ENCODE results near the gene EIF2AK3. TPM values are rescaled to one million over a fixed set of nuclear protein-coding genes. Genes with fewer than 3 reads are reported as not detected.

EIF2AK3 gene
- total RNA-seq, 4 donors from 2014 or later, result 7.9 to 11.9 (median 10.0) TPM

DNA sequence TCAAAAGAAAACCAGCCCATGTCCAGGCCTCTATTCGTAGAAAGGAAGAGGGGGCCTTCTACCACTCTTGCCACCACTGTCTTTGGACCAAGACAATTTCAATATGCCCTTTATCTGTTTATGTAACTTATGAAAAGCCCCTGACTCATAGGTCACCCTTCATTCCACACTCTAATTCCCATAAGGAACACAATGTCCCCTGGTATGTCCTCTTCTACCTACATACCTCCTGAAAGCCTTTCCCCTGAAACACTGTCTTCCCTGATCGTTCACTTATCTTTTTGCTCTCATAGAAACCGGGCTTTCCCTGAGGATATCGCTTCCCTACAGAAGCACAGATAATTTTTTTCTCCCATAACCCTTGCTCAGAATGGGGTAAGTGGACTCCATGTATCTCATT is 13.3 kb downstream of the EIF2AK3 start:
- Histone ChIP-seq H3K27me3 (no peaks in the 10 kb centered on the region), H3K9me3 (no peaks in the 10 kb centered on the region), H3K4me1 (peaks cover 5 to 26% (median 11%) of the 10 kb centered on the region in 4 donors), H3K27ac (replicated peaks in 1 of 4) (no peak overlapping the region), H3K4me3 (no peak overlapping the region), H3K36me3 (peaks cover 0 to 13% (median 0%) of the 10 kb centered on the region in 4 donors)
- WGBS, result 96% methylated on average over 4 of the region's 4 CpGs
- no peak for DNase-seq (ENCODE audit: extremely low spot score)
- intact Hi-C loops (cut with DNase I), result no loop called here
- no peak for TF ChIP-seq EP300 (IDR thresholded peaks at IDR 0.05)
- no peak for TF ChIP-seq CTCF (IDR thresholded peaks at IDR 0.05)
- TF ChIP-seq POLR2AphosphoS5 (IDR thresholded peaks at IDR 0.05), result no peak
- TF ChIP-seq POLR2A (IDR thresholded peaks at IDR 0.05; ENCODE audit: low read depth), result no peak

DNA sequence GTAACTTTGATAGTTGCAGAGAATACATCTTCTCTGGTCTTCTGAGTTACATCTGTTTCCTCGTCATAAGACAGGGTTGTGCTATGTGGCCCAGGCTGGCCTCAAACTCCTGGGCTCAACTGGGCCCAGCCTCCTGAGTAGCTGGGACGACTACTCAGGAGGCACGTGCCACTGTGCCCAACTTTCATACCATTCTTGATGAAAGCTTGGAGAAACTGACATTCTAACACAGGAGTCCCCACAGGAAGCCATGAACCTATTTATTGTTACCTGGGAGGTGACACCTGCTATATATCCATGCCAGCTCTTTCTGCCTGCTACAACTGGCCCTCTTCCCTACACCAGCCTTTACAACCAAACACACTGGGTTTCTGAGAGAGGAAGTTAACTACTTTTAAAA is 19.1 kb downstream of the EIF2AK3 start:
- no peaks in the 10 kb centered on the region for H3K9me3 ChIP-seq
- no peaks in the 10 kb centered on the region for H3K27me3 ChIP-seq
- no peak overlapping the region for H3K4me3 ChIP-seq
- TF ChIP-seq POLR2AphosphoS5 (IDR thresholded peaks at IDR 0.05) (no peak), EP300 (IDR thresholded peaks at IDR 0.05) (no peak), CTCF (IDR thresholded peaks at IDR 0.05) (no peak), POLR2A (IDR thresholded peaks at IDR 0.05; ENCODE audit: low read depth) (no peak)
- WGBS, result 93% methylated on average over 3 of the region's 3 CpGs
- no peak overlapping the region for H3K27ac ChIP-seq (replicated peaks in 1 of 4)
- intact Hi-C loops (cut with DNase I), result no loop called here
- no peak for DNase-seq (ENCODE audit: extremely low spot score)
- H3K36me3 ChIP-seq, result peaks cover 0 to 13% (median 0%) of the 10 kb centered on the region in 4 donors
- H3K4me1 ChIP-seq, result no peaks in the 10 kb centered on the region

GRCh38 chr2:88607416-88607815 is 19.8 kb downstream of the EIF2AK3 start:
- Histone ChIP-seq H3K36me3 (peaks cover 0 to 9% (median 0%) of the 10 kb centered on the region in 4 donors), H3K4me1 (peaks cover 0 to 2% (median under 1%) of the 10 kb centered on the region in 4 donors), H3K9me3 (no peaks in the 10 kb centered on the region), H3K4me3 (no peak overlapping the region), H3K27me3 (no peaks in the 10 kb centered on the region), H3K27ac (replicated peaks in 1 of 4) (no peak overlapping the region)
- TF ChIP-seq POLR2AphosphoS5 (IDR thresholded peaks at IDR 0.05) (no peak), EP300 (IDR thresholded peaks at IDR 0.05) (no peak), POLR2A (IDR thresholded peaks at IDR 0.05; ENCODE audit: low read depth) (no peak), CTCF (IDR thresholded peaks at IDR 0.05) (no peak)
- DNase-seq (ENCODE audit: extremely low spot score), result no peak
- intact Hi-C loops (cut with DNase I), result no loop called here
- WGBS, result 82% methylated on average over 2 of the region's 2 CpGs

- H3K27ac ChIP-seq (replicated peaks in 1 of 4), result no peak overlapping the region
- no peaks in the 10 kb centered on the region for H3K9me3 ChIP-seq
- H3K36me3 ChIP-seq, result peaks cover 0 to 7% (median 0%) of the 10 kb centered on the region in 4 donors
- TF ChIP-seq POLR2AphosphoS5 (IDR thresholded peaks at IDR 0.05), result no peak
- no peak for TF ChIP-seq POLR2A (IDR thresholded peaks at IDR 0.05; ENCODE audit: low read depth)
- TF ChIP-seq CTCF (IDR thresholded peaks at IDR 0.05), result no peak
- TF ChIP-seq EP300 (IDR thresholded peaks at IDR 0.05), result no peak
- no peaks in the 10 kb centered on the region for H3K27me3 ChIP-seq
- peaks cover under 1 to 10% (median 7%) of the 10 kb centered on the region in 4 donors for H3K4me1 ChIP-seq
- no peak for DNase-seq (ENCODE audit: extremely low spot score)
- intact Hi-C loops (cut with DNase I), result no loop called here
- 84% methylated on average over 3 of the region's 3 CpGs for WGBS
- no peak overlapping the region for H3K4me3 ChIP-seq
These were observed 20.8 kb downstream of the EIF2AK3 start for GRCh38 chr2:88606371-88607030.

DNA sequence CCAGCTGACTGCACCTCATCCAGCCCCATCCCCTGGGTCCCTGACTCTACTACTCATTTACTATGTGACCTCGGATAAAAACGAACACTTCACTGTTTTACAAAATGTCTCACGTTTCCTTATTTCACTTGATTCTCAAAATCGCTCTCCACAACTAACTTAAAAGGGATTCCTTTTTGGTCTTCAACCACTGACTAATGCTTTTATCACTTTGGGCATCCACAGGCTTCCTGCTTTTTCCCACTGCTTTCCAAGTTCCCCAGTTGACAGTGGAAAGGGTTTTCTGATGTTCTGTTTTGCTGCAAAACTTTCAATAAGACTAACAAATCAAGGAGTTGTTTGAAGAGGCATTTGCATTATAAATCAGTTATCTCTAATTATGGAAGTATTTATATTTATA is 24.1 kb downstream of the EIF2AK3 start:
- intact Hi-C loops (cut with DNase I), result no loop called here

More for the DNA sequence above, 24.1 kb downstream of the EIF2AK3 start:
- Histone ChIP-seq H3K9me3 (no peaks in the 10 kb centered on the region), H3K27me3 (no peaks in the 10 kb centered on the region), H3K4me1 (peaks cover 20 to 33% (median 26%) of the 10 kb centered on the region in 4 donors), H3K4me3 (no peak overlapping the region), H3K36me3 (no peaks in the 10 kb centered on the region), H3K27ac (replicated peaks in 1 of 4) (no peak overlapping the region)
- DNase-seq (ENCODE audit: extremely low spot score), result no peak
- TF ChIP-seq EP300 (IDR thresholded peaks at IDR 0.05) (no peak), POLR2AphosphoS5 (IDR thresholded peaks at IDR 0.05) (no peak), POLR2A (IDR thresholded peaks at IDR 0.05; ENCODE audit: low read depth) (no peak), CTCF (IDR thresholded peaks at IDR 0.05) (no peak)
- WGBS, result 85% methylated on average over 4 of the region's 4 CpGs
